ENCODE measurements around the gene PDCD2L. TPM values are rescaled to one million over a fixed set of nuclear protein-coding genes. Genes with fewer than 3 reads are reported as not detected.

The PDCD2L gene, protein sequence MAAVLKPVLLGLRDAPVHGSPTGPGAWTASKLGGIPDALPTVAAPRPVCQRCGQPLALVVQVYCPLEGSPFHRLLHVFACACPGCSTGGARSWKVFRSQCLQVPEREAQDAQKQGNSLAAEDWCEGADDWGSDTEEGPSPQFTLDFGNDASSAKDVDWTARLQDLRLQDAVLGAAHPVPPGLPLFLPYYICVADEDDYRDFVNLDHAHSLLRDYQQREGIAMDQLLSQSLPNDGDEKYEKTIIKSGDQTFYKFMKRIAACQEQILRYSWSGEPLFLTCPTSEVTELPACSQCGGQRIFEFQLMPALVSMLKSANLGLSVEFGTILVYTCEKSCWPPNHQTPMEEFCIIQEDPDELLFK
- total RNA-seq (2021), result 40.5 and 43.3 TPM in 2 replicates
- long read RNA-seq, transcript PDCD2L-204 (6 exons, 1,227 nt), result minor isoform, 5 of 113 reads
- long read RNA-seq, transcript PDCD2L-201 (7 exons, 1,171 nt), result major isoform, 98 of 113 reads
- long read RNA-seq, partial matches to known transcripts, result 3 of 113 reads
- long read RNA-seq, other reads (novel, unspliced or antisense), result 7 of 113 reads

DNA sequence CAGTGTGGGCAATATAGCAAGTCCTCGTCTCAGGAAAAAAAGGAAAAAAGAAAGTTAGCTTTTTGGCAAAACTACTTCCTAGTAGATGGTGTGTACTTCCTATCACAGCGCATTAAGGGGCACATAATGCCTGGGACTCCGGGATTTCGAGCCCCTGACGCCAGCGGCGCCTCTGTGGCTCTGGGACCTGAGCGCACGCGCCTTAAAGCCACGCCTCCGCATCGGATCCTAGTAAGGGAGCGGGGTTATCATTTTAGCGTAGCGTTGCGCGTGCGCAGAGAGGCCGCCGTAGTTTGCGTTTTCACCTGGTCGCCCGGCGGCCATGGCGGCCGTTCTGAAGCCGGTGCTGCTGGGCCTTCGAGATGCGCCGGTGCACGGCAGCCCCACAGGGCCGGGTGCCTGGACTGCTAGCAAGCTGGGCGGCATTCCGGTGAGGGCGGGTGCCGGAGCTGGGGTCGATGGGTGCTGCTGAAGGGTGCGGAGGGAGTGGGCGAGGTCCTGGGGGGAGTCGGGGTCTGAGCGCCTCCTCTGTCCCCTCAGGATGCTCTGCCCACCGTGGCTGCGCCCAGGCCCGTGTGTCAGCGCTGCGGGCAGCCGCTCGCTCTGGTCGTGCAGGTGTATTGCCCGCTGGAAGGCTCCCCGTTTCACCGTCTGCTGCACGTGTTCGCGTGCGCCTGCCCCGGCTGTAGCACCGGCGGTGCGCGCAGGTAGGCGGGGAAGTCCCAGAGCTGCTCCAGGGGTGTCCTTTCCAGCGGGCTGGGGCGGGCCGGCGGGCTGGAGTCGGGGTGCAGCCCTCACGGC, at the start of gene PDCD2L:
TSS of gene PDCD2L (plus strand) at position 291 of the 801 bp plus-strand sequence. CDS start at position 323, 32 bp downstream.
- H2AFZ ChIP-seq (ENCODE audit: low read length), result no peak within 1 kb of the TSS
- H4K8ac ChIP-seq (replicated peaks; ENCODE audit: insufficient read length, low read depth, low read length), result no peak within 1 kb of the TSS
- no peaks in the 10 kb centered on the region for H3K9me3 ChIP-seq (ENCODE audit: control insufficient read depth, low read depth, low read length)
- Mint-ChIP-seq H3K9me3 (no peaks in the 10 kb centered on the region; a peak in 1 of 5 replicates), H3K4me1 (peaks cover 0 to 3% of the 10 kb centered on the region in 2 experiments; a peak in 1 of 4 replicates), H3K27me3 (ENCODE audit: low read depth) (no peaks in the 10 kb centered on the region), H3K27ac (peak within 1 kb of the TSS in 2 of 3 experiments; percentile 44 to 90; a peak in 3 of 7 replicates), H3K36me3 (ENCODE audit: insufficient read depth in 1 of 3, low read depth in 3 of 3) (peaks cover 25 to 42% (median 25%) of the 10 kb centered on the region in 3 experiments), H3K4me3 (peak within 1 kb of the TSS; percentile 88 to 91)
- H3K79me1 ChIP-seq (ENCODE audit: insufficient read depth, low read depth, low read length, poor library complexity, severe bottlenecking), result no peaks in the 10 kb centered on the region
- no peak within 1 kb of the TSS for H2BK20ac ChIP-seq (ENCODE audit: low read depth, low read length, poor library complexity, severe bottlenecking)
- DNase-seq, result peak; percentile 92
- no peaks in the 10 kb centered on the region for H3K27me3 ChIP-seq (ENCODE audit: insufficient read depth, low read length)
- no peak within 1 kb of the TSS for H3K27ac ChIP-seq (ENCODE audit: insufficient read length, low read depth, low read length)
- H2BK12ac ChIP-seq (ENCODE audit: insufficient read length, low read depth, low read length), result no peak within 1 kb of the TSS
- peak within 1 kb of the TSS; percentile 35 for H3K4me2 ChIP-seq (ENCODE audit: insufficient read depth, insufficient read length, low read length)
- H3K4me1 ChIP-seq (ENCODE audit: insufficient read depth, low read length), result no peaks in the 10 kb centered on the region
- no peak within 1 kb of the TSS for H2AK5ac ChIP-seq (ENCODE audit: insufficient read length, low read length)
- H3K79me2 ChIP-seq (ENCODE audit: insufficient read depth, low read length), result peaks cover 2% of the 10 kb centered on the region; the same call in 1 of the 2 replicates
- no peak within 1 kb of the TSS for H2BK5ac ChIP-seq (ENCODE audit: insufficient read length, low read length)
- no peak within 1 kb of the TSS for H3K4ac ChIP-seq (ENCODE audit: low read depth, low read length)
- no peak within 1 kb of the TSS for H2BK120ac ChIP-seq (ENCODE audit: low read depth, low read length, poor library complexity, severe bottlenecking)
- H3K9ac ChIP-seq (ENCODE audit: extremely low read depth, insufficient read length, low read length), result peak within 1 kb of the TSS; percentile 68
- H4K5ac ChIP-seq (ENCODE audit: insufficient read length, low read depth, low read length), result no peak within 1 kb of the TSS
- H4K20me1 ChIP-seq (ENCODE audit: control insufficient read depth, insufficient read depth, insufficient read length), result no peaks in the 10 kb centered on the region
- peak within 1 kb of the TSS; percentile 43 for H3K18ac ChIP-seq (ENCODE audit: insufficient read length, low read depth, low read length)
- no peak within 1 kb of the TSS for H2BK15ac ChIP-seq (ENCODE audit: low read depth, low read length)
- H3K23me2 ChIP-seq (ENCODE audit: insufficient read length, low read depth, low read length, poor library complexity, severe bottlenecking), result peaks cover 4% of the 10 kb centered on the region
- H3K23ac ChIP-seq (ENCODE audit: insufficient read length, low read depth, low read length), result no peak within 1 kb of the TSS
- no peak within 1 kb of the TSS for H3K56ac ChIP-seq (ENCODE audit: insufficient read length, low read depth, low read length)
- TF ChIP-seq, protein P1, sequence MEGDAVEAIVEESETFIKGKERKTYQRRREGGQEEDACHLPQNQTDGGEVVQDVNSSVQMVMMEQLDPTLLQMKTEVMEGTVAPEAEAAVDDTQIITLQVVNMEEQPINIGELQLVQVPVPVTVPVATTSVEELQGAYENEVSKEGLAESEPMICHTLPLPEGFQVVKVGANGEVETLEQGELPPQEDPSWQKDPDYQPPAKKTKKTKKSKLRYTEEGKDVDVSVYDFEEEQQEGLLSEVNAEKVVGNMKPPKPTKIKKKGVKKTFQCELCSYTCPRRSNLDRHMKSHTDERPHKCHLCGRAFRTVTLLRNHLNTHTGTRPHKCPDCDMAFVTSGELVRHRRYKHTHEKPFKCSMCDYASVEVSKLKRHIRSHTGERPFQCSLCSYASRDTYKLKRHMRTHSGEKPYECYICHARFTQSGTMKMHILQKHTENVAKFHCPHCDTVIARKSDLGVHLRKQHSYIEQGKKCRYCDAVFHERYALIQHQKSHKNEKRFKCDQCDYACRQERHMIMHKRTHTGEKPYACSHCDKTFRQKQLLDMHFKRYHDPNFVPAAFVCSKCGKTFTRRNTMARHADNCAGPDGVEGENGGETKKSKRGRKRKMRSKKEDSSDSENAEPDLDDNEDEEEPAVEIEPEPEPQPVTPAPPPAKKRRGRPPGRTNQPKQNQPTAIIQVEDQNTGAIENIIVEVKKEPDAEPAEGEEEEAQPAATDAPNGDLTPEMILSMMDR (conservative IDR thresholded peaks at IDR 0.05), result no peak
- no CpG with 5 or more reads among the region's 69 CpGs for WGBS (ENCODE audit: extremely low coverage, insufficient read length, low lambda C conversion rate)
- no peak within 1 kb of the TSS for H3T11ph ChIP-seq (ENCODE audit: low read length)
- H3K14ac ChIP-seq (ENCODE audit: insufficient read depth, low read length), result peak within 1 kb of the TSS; percentile 67
- H4K91ac ChIP-seq (ENCODE audit: insufficient read length, low read depth, low read length), result no peak within 1 kb of the TSS
